Measurements from ENCODE around the gene SGPP2.

SGPP2 gene

DNA sequence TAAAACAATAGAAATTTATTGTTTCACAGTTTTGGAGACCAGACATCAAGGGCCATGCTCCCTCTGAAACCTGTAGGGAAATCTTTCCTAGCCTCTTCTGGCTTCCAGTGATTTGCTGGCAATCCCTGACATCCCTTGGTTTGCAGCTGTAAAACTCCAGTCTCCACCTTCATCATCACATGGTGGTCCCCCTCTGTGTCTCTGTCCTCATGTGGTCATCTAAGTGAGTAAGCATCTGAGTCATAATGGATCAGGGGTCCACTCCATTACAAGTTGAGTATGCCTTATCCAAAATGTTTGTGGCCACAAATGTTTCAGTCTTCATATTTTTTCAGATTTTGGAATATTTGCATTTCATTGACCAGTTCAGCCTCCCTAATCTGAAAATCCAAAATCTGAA, 5.6 kb upstream of the SGPP2 start:
- DNase-seq (ENCODE audit: low spot score), result no peak

DNA sequence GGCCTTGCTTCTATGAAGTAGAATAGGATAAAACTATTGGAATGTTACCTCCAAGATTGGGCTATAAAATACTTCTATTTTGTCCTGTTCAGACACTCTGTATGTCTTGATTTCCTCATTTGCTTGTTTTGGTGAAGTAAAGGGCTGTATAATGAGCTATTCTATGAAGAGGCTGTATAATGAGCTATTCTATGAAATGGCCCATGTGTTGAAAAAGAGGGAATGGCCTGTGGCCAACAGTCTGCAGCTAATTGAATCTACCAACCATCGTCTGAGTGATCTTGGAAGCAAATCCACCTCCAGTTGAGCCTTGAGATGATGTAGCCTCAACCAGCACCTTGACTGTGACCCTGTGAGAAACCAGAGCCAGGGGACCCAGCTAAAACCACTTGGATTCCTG, 3.8 kb upstream of the SGPP2 start:
- no peak overlapping the region for H3K27ac ChIP-seq
- no peak overlapping the region for H3K4me3 ChIP-seq
- no peak for DNase-seq (ENCODE audit: low spot score)
- TF ChIP-seq, protein P1, sequence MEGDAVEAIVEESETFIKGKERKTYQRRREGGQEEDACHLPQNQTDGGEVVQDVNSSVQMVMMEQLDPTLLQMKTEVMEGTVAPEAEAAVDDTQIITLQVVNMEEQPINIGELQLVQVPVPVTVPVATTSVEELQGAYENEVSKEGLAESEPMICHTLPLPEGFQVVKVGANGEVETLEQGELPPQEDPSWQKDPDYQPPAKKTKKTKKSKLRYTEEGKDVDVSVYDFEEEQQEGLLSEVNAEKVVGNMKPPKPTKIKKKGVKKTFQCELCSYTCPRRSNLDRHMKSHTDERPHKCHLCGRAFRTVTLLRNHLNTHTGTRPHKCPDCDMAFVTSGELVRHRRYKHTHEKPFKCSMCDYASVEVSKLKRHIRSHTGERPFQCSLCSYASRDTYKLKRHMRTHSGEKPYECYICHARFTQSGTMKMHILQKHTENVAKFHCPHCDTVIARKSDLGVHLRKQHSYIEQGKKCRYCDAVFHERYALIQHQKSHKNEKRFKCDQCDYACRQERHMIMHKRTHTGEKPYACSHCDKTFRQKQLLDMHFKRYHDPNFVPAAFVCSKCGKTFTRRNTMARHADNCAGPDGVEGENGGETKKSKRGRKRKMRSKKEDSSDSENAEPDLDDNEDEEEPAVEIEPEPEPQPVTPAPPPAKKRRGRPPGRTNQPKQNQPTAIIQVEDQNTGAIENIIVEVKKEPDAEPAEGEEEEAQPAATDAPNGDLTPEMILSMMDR (IDR thresholded peaks at IDR 0.05), result no peak

More for the DNA sequence above, 5.6 kb upstream of the SGPP2 start:
- TF ChIP-seq, protein P1 (IDR thresholded peaks at IDR 0.05), result no peak
- Histone ChIP-seq H3K4me3 (no peak overlapping the region), H3K27ac (no peak overlapping the region)

DNA sequence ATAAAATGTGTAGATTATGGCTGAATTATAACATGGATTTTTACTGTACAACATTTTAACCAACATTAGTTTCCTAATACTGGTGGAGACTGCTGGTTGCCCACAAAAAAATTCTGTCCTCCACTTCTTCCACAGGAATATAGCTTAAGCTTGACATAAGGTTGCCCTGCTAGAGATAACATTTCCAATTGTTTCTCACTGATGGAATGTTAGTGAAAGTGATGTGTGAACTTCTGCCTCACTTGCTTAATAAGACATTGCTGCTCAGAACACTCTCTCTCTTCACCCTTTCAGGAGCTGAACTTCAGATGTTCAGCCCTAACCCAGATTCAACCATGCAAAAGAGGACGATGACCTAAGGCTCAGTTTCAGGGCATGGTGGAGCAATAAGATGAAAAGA, 2.7 kb upstream of the SGPP2 start:
- no peak for DNase-seq (ENCODE audit: low spot score)
- Histone ChIP-seq H3K4me3 (no peak overlapping the region), H3K27ac (no peak overlapping the region)
- TF ChIP-seq, protein P1 (IDR thresholded peaks at IDR 0.05), result no peak

DNA sequence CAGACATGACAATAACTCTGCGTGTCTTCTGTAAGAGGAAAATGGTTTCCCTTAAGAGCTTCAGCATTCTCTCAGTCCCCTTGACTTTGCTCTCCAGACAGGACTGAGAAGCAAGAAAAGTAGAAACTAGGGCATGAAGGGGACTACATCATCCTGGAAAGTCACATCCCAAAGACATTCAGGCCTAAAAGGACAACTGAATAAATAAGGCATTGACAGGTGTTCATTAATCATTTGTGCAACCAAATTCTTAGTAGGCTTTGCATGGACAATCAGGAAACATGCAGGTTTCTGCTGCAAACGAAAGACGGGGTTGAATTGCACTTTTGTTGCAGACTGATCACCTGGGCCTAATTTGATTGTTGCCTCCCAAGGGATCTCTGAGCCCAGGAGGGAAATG, 1.2 kb upstream of the SGPP2 start:
- no peak for DNase-seq (ENCODE audit: low spot score)
- no peak overlapping the region for H3K27ac ChIP-seq
- H3K4me3 ChIP-seq, result no peak overlapping the region
- TF ChIP-seq, protein P1 (IDR thresholded peaks at IDR 0.05), result no peak

DNA sequence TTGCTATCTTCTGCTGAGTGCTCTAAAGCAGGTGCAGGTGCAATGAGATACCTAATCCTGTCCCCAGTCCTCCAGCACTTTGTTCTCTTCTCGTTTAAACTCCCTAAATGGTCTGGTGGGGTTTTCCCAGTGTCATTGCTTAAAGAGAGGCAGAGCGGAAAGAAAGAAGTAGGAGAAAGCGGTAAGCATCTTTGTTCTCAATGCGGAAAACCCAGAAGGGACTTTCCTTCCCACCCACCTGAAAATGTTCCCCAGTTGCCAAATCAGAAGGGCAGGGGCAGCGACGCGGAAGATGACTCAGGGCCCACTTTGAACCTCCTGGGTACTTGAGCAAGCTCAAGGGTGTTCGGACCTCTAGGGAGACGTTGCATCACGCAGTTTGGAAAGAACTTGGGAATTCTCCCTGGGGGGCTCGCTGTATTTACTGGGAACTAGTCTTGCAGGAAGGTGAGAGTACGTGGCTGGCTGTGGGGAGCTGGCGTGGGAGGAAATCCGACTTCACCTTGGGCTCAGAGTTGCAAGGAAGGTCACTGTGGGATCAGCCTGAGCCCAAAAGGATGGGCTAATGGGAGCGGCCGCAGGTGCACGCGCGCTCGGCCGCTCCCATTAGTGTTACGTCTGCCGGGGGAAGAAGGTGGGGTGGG, 589 bp upstream of the SGPP2 start:
- TF ChIP-seq, protein P1 (IDR thresholded peaks at IDR 0.05), result no peak
- Histone ChIP-seq H3K4me3 (peak overlapping the region; percentile 74), H3K27ac (no peak overlapping the region)
- DNase-seq (ENCODE audit: low spot score), result no peak

DNA sequence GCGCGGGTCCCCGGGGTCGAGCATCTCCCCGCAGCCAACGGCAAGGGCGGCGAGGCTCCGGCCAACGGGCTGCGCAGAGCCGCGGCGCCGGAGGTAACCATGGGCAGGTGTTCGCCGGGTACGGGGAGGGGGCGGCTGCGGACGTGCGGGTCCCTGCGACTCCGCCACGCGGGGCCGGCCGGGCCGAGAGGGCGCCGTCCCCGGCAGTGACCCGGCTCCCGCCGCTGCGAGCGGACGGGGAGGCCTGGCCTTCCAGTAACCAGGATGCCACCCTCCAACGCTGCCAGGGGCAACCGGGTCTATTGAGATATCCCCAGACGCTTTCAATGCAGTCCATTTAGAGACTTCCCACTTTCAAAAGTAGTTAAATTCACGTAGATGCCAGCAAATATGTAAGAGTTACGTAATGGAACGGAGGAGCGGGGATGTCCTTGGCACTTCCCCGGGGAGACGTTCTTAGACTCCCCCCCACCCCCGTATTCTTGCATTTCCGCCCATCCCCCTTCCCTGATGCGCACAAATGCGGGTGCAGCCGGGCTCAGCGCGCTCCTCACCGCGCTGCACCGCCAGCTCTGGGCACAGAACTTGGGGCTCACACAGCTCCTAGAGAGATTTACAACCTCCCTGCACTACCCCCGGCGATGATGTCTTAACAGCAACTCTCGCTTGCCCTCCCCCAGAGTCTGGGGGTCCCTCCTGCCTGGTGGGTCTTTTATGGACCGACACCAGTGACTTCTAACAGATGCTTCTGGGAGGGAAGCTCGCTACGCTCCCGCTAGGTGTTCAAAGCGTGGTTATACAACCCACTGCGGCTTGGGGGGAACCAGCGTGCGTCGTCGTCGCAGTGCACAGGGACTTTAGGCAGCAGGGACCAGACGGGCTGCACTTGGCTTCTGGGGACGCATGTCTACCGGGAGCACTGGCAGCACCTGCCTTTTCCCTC, 657 bp downstream of the SGPP2 start:
- Histone ChIP-seq H3K4me3 (peak overlapping the region; percentile 74), H3K27ac (no peak overlapping the region)
- DNase-seq (ENCODE audit: low spot score), result no peak
- TF ChIP-seq, protein P1 (IDR thresholded peaks at IDR 0.05), result no peak
